Calu3 (cell line): Measurements from ENCODE around the gene ZNF23. TPM values are rescaled to one million over a fixed set of nuclear protein-coding genes. Genes with fewer than 3 reads are reported as not detected.

ENCODE experiments used
- BruUV-seq: library from RNA; stranded (reverse); fragments of 400-500 nt; replicated peaks from 2 replicates; lab custom pipeline; 2021; lab: Mats Ljungman, UMichigan
- CTCF ChIA-PET: fragments of 300-600 bp; sonication (Branson Sonifier 250); formaldehyde crosslinking; loops from one replicate; lab custom pipeline; 2022; ENCODE audit warnings: antibody characterized with exemption; lab: Charles Lee
- DNase-seq: peaks from one replicate; pipeline ENCODE4 v3.0.0; 2022
- H3K27ac Mint-ChIP-seq: one replicate; pipeline ENCODE4 v1.8.0; 2022; ENCODE audit warnings: mixed read lengths; ENCODE audit not compliant: unreplicated experiment
- H3K27me3 Mint-ChIP-seq: one replicate; pipeline ENCODE4 v1.8.0; 2022; ENCODE audit warnings: mixed read lengths; ENCODE audit not compliant: unreplicated experiment
- H3K36me3 Mint-ChIP-seq: one replicate; pipeline ENCODE4 v1.8.0; 2022; ENCODE audit warnings: mild to moderate bottlenecking, moderate library complexity, mixed read lengths; ENCODE audit not compliant: insufficient read depth, unreplicated experiment
- H3K4me1 Mint-ChIP-seq: one replicate; pipeline ENCODE4 v1.8.0; 2022; ENCODE audit warnings: mild to moderate bottlenecking, low read depth, mixed read lengths; ENCODE audit not compliant: unreplicated experiment
- H3K4me3 Mint-ChIP-seq: one replicate; pipeline ENCODE4 v1.8.0; 2022; ENCODE audit warnings: mild to moderate bottlenecking, low read depth, moderate library complexity, mixed read lengths; ENCODE audit not compliant: unreplicated experiment
- H3K9me3 Mint-ChIP-seq: one replicate; pipeline ENCODE4 v1.8.0; 2022; ENCODE audit warnings: low read depth, mixed read lengths; ENCODE audit not compliant: unreplicated experiment
- CTCF ChIP-seq: fragments of 200-600 bp; IDR thresholded peaks from one replicate; pipeline ENCODE4 v1.8.0; 2022; ENCODE audit warnings: antibody characterized with exemption; ENCODE audit not compliant: unreplicated experiment
- intact Hi-C: fragments of 100-400 bp; cut with micrococcal nuclease; formaldehyde crosslinking; loops from one replicate; pipeline ENCODE4 v1.10.0; 2022; ENCODE audit not compliant: unreplicated experiment
- total RNA-seq: library from RNA; stranded (reverse); gene quantifications from 2 replicates; pipeline ENCODE4 v1.2.3, GENCODE V29; 2022

The ZNF23 gene
- total RNA-seq, 1 experiment from 2014 or later, result 13.3 TPM

- peaks cover 14% of the 10 kb centered on the region for H3K4me1 Mint-ChIP-seq
- H3K4me3 Mint-ChIP-seq, result peak overlapping the region; percentile 72
- intact Hi-C loops, result loop anchor here (5.0 kb wide), 1 partner anchor 55 kb away; no protein-coding TSS in a partner anchor
- H3K9me3 Mint-ChIP-seq, result no peaks in the 10 kb centered on the region
- peaks cover 74% of the 10 kb centered on the region for H3K27me3 Mint-ChIP-seq
- BruUV-seq, result TSS peak; percentile 100
- H3K27ac Mint-ChIP-seq, result peak overlapping the region; percentile 95
- CTCF ChIA-PET, result interaction anchor here (0.6 to 2.0 kb wide), 3 partner anchors 15 to 415 kb away, joined by 3 to 10 read pairs (median 8); no protein-coding TSS in a partner anchor
- DNase-seq, result no peak
- TF ChIP-seq CTCF, result no peak
- H3K36me3 Mint-ChIP-seq, result peaks cover 12% of the 10 kb centered on the region
These were observed 35.0 kb downstream of the ZNF23 start for GRCh38 chr16:71426880-71427615.

- intact Hi-C loops, result loop anchor here (5.0 kb wide), 1 partner anchor 56 kb away; no protein-coding TSS in a partner anchor
- Mint-ChIP-seq H3K4me1 (peaks cover 14% of the 10 kb centered on the region), H3K4me3 (peak overlapping the region; percentile 72), H3K27ac (peak overlapping the region; percentile 95), H3K36me3 (peaks cover 12% of the 10 kb centered on the region), H3K9me3 (no peaks in the 10 kb centered on the region), H3K27me3 (peaks cover 71% of the 10 kb centered on the region)
- BruUV-seq, result no TSS peak
- CTCF ChIA-PET, result interaction anchor here (1.4 to 2.0 kb wide), 2 partner anchors 14 to 103 kb away, joined by 3 to 8 read pairs; no protein-coding TSS in a partner anchor
- peak; percentile 78 for DNase-seq
- TF ChIP-seq CTCF, result no peak
These were observed 35.8 kb downstream of the ZNF23 start for GRCh38 chr16:71426069-71426879.

GRCh38 chr16:71425746-71426068 lies 36.3 kb downstream of the ZNF23 start:
- H3K4me3 Mint-ChIP-seq, result peak overlapping the region; percentile 72
- CTCF ChIA-PET, result interaction anchor here (2.0 kb wide), 1 partner anchor 13 kb away, joined by 8 read pairs; no protein-coding TSS in a partner anchor
- DNase-seq, result no peak
- H3K9me3 Mint-ChIP-seq, result no peaks in the 10 kb centered on the region
- no peak overlapping the region for H3K27ac Mint-ChIP-seq
- BruUV-seq, result no TSS peak
- peaks cover 71% of the 10 kb centered on the region for H3K27me3 Mint-ChIP-seq
- intact Hi-C loops, result loop anchor here (5.0 kb wide), 1 partner anchor 57 kb away; no protein-coding TSS in a partner anchor
- peaks cover 12% of the 10 kb centered on the region for H3K36me3 Mint-ChIP-seq
- TF ChIP-seq CTCF, result no peak
- H3K4me1 Mint-ChIP-seq, result peaks cover 14% of the 10 kb centered on the region

GRCh38 chr16:71424626-71425025 lies 37.4 kb downstream of the ZNF23 start:
- no peak for DNase-seq
- Mint-ChIP-seq H3K27ac (no peak overlapping the region), H3K36me3 (peaks cover 12% of the 10 kb centered on the region), H3K9me3 (no peaks in the 10 kb centered on the region), H3K4me3 (no peak overlapping the region), H3K4me1 (peaks cover 14% of the 10 kb centered on the region), H3K27me3 (peaks cover 73% of the 10 kb centered on the region)
- intact Hi-C loops, result loop anchor here (5.0 kb wide), 1 partner anchor 58 kb away; no protein-coding TSS in a partner anchor
- CTCF ChIA-PET, result interaction anchor here (0.6 kb wide), 1 partner anchor 43 kb away, joined by 3 read pairs; no protein-coding TSS in a partner anchor
- no TSS peak for BruUV-seq
- TF ChIP-seq CTCF, result no peak
